Measurements from ENCODE around the gene MUC13.

Gene MUC13

DNA sequence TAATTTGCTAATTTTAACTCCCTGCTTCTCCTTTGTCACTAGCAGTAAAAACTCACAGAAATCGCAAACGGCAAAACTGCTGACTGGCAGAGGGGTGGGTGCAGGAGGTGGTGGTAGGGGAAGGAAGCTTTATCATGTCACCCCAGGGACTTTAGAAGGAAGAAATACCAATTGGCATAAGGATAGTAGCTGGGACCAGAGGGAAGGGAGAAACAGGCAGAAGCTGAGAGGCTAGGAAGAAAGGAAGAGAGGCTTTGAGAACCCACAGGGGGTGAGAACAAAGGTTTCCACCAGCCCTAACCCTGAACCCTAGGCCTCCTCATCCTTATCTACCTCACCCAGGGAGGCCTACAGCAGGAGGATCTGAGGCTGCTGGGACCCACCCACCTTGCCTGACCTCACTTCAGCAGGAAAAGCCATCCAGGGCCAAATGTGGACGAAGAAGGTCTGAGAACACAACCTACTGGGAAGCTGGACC, 58.1 kb downstream of the MUC13 start:
- peak; percentile 56 for DNase-seq (ENCODE audit: low spot score)

DNA sequence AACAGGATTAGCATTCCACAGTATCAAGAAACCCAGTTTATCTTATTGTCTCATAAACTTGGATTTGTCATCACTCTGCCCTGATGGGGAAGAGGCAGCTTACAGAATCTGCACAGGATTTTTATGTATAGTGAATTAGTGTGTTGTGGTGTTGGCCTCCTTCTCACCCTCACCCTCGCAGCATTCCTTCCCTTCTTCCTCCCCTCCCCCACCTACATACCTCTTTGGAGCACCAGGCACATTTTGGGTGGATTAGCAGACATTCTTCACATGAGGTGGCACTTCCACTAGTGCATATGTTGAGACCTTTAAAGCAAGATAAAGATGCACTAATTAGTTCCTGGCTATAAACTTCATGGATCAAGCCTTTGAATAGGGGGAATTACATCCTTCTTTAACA, 61.3 kb downstream of the MUC13 start:
- DNase-seq (ENCODE audit: low spot score), result no peak

DNA sequence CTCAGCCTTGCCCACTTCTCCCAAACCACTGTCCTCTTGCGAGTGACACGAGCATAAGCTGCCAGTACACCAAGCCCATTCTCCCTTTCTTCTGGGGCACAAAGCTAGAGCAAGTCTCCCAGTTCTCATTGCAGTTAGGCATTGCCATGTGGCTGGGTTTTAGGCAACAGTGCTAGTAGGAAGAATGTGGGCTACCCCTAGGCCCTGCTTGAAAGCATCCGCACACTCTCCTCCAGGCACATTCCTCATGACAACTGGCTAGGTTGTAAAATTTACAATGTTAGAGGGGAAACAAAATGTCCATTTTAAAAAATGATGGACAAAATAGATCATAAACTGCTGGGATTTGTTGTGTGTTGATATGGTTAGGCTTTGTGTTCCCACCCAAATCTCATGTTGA, 67.0 kb downstream of the MUC13 start:
- DNase-seq (ENCODE audit: low spot score), result no peak

DNA sequence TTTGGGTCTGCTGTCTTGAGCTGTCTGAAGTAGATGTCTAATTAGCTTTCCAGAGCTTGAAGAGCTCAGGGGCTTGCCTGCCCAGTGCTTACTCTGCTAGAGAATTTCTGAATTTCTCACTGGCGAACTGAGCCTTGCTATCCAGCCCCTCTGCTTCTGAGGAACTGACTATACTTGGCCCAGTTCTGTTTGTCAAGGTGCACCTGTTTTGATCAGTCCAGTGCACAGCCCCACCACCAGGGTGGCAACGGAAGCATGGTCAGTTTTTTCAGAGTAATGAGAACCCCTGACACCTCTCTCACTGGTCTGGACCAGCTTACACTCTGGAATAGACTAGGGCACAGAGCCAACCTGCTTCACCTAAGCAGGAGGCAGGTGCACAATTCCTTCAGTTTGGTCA, 72.5 kb downstream of the MUC13 start:
- no peak for DNase-seq (ENCODE audit: low spot score)

DNA sequence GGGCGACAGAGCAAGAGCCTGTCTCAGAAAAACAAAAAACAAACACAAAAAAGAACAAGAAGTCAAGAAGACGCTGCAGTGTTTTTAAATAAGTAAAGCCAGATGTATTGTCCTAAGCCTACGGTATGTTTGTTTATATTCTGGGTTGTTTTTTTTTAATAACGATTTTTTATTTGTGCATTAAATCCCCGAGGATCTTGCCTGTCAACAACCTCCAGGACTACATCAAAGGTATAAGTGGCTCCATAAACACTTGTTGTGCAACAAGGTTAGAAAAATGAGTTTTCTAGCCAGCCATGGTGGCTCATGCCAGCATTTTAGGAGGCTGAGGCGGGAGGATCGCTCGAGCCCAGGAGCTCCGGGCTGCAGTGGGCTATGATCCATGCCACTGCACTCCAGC, 73.5 kb downstream of the MUC13 start:
- DNase-seq (ENCODE audit: low spot score), result no peak

DNA sequence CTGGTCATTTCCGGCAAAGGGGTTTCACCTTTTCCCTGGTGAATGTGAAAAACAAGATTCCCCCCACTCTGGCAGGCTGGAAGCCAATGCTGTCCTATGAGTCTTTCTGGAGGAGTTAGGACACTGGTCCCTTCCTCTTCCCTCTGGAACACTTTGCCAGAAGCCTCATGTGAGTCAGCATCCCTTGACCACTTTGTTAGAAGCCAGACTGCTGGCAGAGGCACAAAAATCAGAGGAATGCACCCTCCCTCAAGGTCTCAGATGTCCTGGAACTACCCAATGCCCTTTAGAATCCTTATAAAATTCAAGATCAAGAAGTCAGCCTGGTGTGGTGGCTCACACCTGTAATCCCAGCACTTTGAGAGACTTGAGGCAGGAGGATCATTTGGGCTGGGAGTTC, 74.0 kb downstream of the MUC13 start:
- DNase-seq (ENCODE audit: low spot score), result no peak

DNA sequence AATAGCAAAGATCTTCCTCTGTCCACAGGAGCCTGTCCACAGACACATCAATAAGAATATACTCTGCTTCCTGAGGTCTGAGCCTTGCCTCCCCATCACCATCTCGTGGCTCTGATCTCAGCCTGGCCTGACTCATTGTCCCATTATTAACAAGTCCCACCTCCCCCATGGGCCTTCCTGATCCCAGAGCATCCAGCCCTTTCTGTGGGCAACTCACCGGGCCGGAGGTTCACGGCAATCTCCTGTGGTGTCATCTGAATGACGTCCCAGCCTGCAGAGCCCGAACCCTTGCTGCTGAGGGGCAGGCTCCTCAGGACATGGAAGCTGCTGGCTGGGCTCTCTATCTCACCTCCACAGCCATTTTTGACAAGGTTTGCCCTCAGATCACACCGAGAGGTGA, 75.5 kb downstream of the MUC13 start:
- no peak for DNase-seq (ENCODE audit: low spot score)

DNA sequence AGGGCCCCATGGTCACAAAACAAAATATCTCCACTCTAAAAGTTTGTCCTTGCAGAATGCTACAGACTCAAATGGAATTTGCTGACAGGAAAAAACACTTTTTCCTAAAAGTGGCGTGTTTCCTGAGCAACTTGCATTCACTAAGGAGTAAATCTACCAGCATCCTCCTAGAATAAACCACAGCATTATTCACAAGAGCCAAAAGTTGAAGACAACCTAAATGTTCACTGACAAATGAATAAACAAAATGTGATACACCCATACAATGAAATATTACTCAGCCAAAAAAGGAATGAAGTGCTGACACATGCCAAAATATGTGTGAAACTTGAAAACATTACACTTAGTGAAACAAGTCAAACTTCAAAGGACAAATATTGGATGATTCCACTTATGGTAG, 76.3 kb downstream of the MUC13 start:
- no peak for DNase-seq (ENCODE audit: low spot score)

DNA sequence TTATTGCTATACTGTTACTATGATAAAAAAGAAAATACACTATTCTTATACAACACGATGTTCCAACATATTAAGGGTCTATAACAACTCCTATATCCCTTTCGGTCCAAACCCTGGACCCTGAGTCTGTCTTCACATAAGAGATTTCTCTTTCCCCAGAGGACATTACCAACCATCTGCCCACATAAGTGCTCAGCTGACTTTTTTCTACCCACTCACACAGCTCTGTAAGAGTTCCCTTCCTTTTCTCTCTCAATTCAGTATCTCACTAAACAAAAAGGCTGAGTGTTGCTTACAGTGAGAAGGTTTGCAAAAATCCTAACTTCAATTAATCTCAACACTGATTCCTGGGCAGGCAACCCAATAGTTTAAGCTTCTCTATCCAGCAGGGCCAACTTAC, 77.9 kb downstream of the MUC13 start:
- DNase-seq (ENCODE audit: low spot score), result no peak

All from globus pallidus (tissue), 1 donor.